ENCODE data around the gene CKAP4.

GRCh38 chr12:106189341-106189740 is 58.5 kb downstream of the CKAP4 start:
- TF ChIP-seq CTCF (IDR thresholded peaks at IDR 0.05; ENCODE audit: low read depth, low read length, poor library complexity, severe bottlenecking) (no peak), EZH2phosphoT487 (IDR thresholded peaks at IDR 0.05; ENCODE audit: borderline replicate concordance, low read length) (no peak)

All from DOHH2 (cell line).